Panc1 (cell line): ENCODE measurements around the gene TMEM236.

Experiments
- CTCF ChIP-seq: fragments of 450-650 bp; IDR thresholded peaks from 2 replicates; pipeline ENCODE4 v1.5.1; 2017; ENCODE audit warnings: mild to moderate bottlenecking
- POLR2AphosphoS5 ChIP-seq: IDR thresholded peaks from 2 replicates; pipeline ENCODE4 v1.6.1; 2012; ENCODE audit warnings: mild to moderate bottlenecking, low read depth, low read length, moderate library complexity
- REST ChIP-seq, 2 experiments: IDR thresholded peaks; 2 replicates each; pipeline ENCODE4 v1.6.1; 2011 to 2012; ENCODE audit warnings: low read depth in 2 of 2, control low read depth in 1 of 2, low read length in 1 of 2, mild to moderate bottlenecking in 1 of 2, moderate library complexity in 1 of 2; ENCODE audit not compliant: insufficient read depth in 1 of 2
- TCF7L2 ChIP-seq: IDR thresholded peaks from 2 replicates; pipeline ENCODE4 v1.6.1; 2011; ENCODE audit warnings: mild to moderate bottlenecking, low read depth, low read length, inconsistent platforms

GRCh38 chr10:17779784-17780183 is 27.8 kb downstream of the TMEM236 start:
- no peak for TF ChIP-seq REST (IDR thresholded peaks at IDR 0.05; ENCODE audit: insufficient read depth in 1 of 2, low read depth in 2 of 2, low read length in 1 of 2)
- no peak for TF ChIP-seq CTCF
- TF ChIP-seq POLR2AphosphoS5, result no peak
- TF ChIP-seq TCF7L2, result no peak
